HEK293 (cell line): ENCODE data around the gene PROCA1.
A peak's percentile ranks its signal among the peaks of the same experiment; 100 is the strongest.

ENCODE experiments used
- EGR2 ChIP-seq: fragments of 450-650 bp; formaldehyde crosslinking; IDR thresholded peaks from 2 replicates; pipeline ENCODE4 v1.5.1; 2016; ENCODE audit warnings: low read depth, missing biosample characterization, missing genetic modification characterization
- GLIS2 ChIP-seq: fragments of 450-650 bp; formaldehyde crosslinking; IDR thresholded peaks from 2 replicates; pipeline ENCODE4 v1.5.1; 2016; ENCODE audit warnings: missing biosample characterization, missing genetic modification characterization
- MYNN ChIP-seq: fragments of 450-650 bp; formaldehyde crosslinking; IDR thresholded peaks from 2 replicates; pipeline ENCODE4 v1.5.1; 2016; ENCODE audit warnings: missing biosample characterization, missing genetic modification characterization, borderline replicate concordance
- SP7 ChIP-seq: fragments of 450-650 bp; formaldehyde crosslinking; IDR thresholded peaks from 2 replicates; pipeline ENCODE4 v1.5.1; 2016; ENCODE audit warnings: missing biosample characterization, missing genetic modification characterization
- TCF7L2 ChIP-seq: IDR thresholded peaks from 2 replicates; pipeline ENCODE4 v1.6.1; 2011; ENCODE audit warnings: low read depth, mild to moderate bottlenecking, inconsistent platforms, low read length, moderate library complexity, borderline replicate concordance
- YY1 ChIP-seq: fragments of 450-650 bp; formaldehyde crosslinking; IDR thresholded peaks from 2 replicates; pipeline ENCODE4 v1.5.1; 2018; ENCODE audit warnings: missing biosample characterization, missing genetic modification characterization
- ZNF2 ChIP-seq: fragments of 450-650 bp; formaldehyde crosslinking; IDR thresholded peaks from 2 replicates; pipeline ENCODE4 v1.5.1; 2016; ENCODE audit warnings: missing biosample characterization, missing genetic modification characterization
- ZNF211 ChIP-seq: fragments of 450-650 bp; formaldehyde crosslinking; IDR thresholded peaks from 2 replicates; pipeline ENCODE4 v1.5.1; 2016; ENCODE audit warnings: low read depth, missing biosample characterization, missing genetic modification characterization
- ZNF626 ChIP-seq: fragments of 450-650 bp; sonication (Bioruptor Pico); formaldehyde crosslinking; IDR thresholded peaks from 2 replicates; pipeline ENCODE4 v1.5.1; 2018; ENCODE audit warnings: missing biosample characterization, missing genetic modification characterization, inconsistent platforms
- ZNF629 ChIP-seq: fragments of 450-650 bp; formaldehyde crosslinking; IDR thresholded peaks from 2 replicates; pipeline ENCODE4 v1.5.1; 2017; ENCODE audit warnings: missing biosample characterization, missing genetic modification characterization
- ZNF707 ChIP-seq: fragments of 450-650 bp; formaldehyde crosslinking; IDR thresholded peaks from 2 replicates; pipeline ENCODE4 v1.5.1; 2016; ENCODE audit warnings: missing biosample characterization, missing genetic modification characterization
- ZNF768 ChIP-seq: fragments of 450-650 bp; formaldehyde crosslinking; IDR thresholded peaks from 2 replicates; pipeline ENCODE4 v1.5.1; 2018; ENCODE audit warnings: missing biosample characterization, mild to moderate bottlenecking, missing genetic modification characterization
- TF ChIP-seq, protein P1 (sequence below): fragments of 450-650 bp; formaldehyde crosslinking; IDR thresholded peaks from 2 replicates; pipeline ENCODE4 v1.5.1; 2016; ENCODE audit warnings: missing biosample characterization, missing genetic modification characterization, low read depth
- TF ChIP-seq, protein P2 (sequence below): fragments of 450-650 bp; formaldehyde crosslinking; IDR thresholded peaks from 2 replicates; pipeline ENCODE4 v1.5.1; 2016; ENCODE audit warnings: missing biosample characterization, missing genetic modification characterization
- TF ChIP-seq, protein P3 (sequence below): fragments of 450-650 bp; formaldehyde crosslinking; optimal IDR thresholded peaks from 2 replicates; pipeline ENCODE3; 2016; ENCODE audit warnings: missing biosample characterization, mild to moderate bottlenecking, missing genetic modification characterization
- TF ChIP-seq, protein P4 (sequence below): fragments of 450-650 bp; formaldehyde crosslinking; IDR thresholded peaks from 2 replicates; pipeline ENCODE4 v1.5.1; 2016; ENCODE audit warnings: missing biosample characterization, missing genetic modification characterization
- TF ChIP-seq, protein P5 (sequence below): fragments of 450-650 bp; formaldehyde crosslinking; IDR thresholded peaks from 2 replicates; pipeline ENCODE4 v1.5.1; 2016; ENCODE audit warnings: missing biosample characterization, missing genetic modification characterization

The PROCA1 gene

DNA sequence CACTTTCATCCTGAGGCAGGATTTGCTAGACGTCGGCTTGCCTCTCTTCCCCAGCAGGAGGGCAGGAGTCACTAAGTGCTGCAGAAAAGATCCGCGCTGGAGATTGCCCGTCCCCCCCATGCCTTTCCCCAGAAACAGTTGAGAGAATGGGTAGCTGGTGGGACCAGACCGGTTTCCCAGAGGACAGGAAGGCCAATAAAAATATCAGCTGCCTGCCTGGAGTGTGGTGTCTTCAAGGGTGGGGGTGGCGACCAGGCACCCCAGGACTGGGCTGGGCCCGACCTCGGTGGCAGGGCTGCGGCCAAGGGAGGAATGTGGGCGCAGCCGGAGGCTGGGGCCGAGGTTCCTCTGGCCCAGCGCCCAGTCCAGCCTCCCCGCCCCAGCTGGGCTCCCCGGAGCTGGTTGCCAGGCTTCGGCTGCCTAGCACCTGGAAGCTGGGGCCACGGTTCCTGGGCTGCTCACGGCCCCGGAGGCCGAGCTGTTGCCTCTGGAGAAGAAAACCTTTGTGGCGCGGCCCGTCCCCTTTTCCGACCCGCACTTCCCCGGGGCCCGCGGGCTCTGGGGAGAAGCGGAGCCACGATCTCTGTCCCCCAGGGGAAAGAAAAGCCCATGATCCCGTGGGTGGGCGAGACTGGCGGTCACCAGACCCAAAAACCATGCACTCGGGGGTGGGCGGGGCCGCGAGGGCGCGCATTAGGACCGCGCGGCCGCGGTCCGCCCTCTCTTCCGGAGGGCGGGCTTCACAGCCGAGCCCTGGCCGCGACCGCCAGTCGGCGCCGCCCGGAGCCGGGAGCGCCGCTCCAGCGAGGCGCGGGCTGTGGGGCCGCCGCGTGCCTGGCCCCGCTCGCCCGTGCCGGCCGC, 31.8 kb upstream of the PROCA1 start, which contains the start of gene TRAF4 (continued):
- TF ChIP-seq, protein P1, sequence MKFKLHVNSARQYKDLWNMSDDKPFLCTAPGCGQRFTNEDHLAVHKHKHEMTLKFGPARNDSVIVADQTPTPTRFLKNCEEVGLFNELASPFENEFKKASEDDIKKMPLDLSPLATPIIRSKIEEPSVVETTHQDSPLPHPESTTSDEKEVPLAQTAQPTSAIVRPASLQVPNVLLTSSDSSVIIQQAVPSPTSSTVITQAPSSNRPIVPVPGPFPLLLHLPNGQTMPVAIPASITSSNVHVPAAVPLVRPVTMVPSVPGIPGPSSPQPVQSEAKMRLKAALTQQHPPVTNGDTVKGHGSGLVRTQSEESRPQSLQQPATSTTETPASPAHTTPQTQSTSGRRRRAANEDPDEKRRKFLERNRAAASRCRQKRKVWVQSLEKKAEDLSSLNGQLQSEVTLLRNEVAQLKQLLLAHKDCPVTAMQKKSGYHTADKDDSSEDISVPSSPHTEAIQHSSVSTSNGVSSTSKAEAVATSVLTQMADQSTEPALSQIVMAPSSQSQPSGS (tag by site-specific recombination), result no peak
- TF ChIP-seq YY1 (tag by site-specific recombination) (no peak), ZNF768 (tag by site-specific recombination) (no peak), GLIS2 (tag by site-specific recombination) (peak; percentile 94), MYNN (tag by site-specific recombination) (peak; percentile 94), ZNF707 (no peak), SP7 (tag by site-specific recombination) (peak; percentile 83), ZNF2 (tag by site-specific recombination) (peak; percentile 84; the same call in 1 of the 2 replicates), EGR2 (tag by site-specific recombination) (peak; percentile 58), TCF7L2 (peak; percentile 80; the same call in 1 of the 2 replicates), ZNF626 (tag by site-specific recombination) (no peak), ZNF211 (tag by site-specific recombination) (no peak), ZNF629 (tag by site-specific recombination) (peak; percentile 68; the same call in 1 of the 2 replicates)
- TF ChIP-seq, protein P2, sequence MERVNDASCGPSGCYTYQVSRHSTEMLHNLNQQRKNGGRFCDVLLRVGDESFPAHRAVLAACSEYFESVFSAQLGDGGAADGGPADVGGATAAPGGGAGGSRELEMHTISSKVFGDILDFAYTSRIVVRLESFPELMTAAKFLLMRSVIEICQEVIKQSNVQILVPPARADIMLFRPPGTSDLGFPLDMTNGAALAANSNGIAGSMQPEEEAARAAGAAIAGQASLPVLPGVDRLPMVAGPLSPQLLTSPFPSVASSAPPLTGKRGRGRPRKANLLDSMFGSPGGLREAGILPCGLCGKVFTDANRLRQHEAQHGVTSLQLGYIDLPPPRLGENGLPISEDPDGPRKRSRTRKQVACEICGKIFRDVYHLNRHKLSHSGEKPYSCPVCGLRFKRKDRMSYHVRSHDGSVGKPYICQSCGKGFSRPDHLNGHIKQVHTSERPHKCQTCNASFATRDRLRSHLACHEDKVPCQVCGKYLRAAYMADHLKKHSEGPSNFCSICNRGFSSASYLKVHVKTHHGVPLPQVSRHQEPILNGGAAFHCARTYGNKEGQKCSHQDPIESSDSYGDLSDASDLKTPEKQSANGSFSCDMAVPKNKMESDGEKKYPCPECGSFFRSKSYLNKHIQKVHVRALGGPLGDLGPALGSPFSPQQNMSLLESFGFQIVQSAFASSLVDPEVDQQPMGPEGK (tag by site-specific recombination), result peak; percentile 99
- TF ChIP-seq, protein P3, sequence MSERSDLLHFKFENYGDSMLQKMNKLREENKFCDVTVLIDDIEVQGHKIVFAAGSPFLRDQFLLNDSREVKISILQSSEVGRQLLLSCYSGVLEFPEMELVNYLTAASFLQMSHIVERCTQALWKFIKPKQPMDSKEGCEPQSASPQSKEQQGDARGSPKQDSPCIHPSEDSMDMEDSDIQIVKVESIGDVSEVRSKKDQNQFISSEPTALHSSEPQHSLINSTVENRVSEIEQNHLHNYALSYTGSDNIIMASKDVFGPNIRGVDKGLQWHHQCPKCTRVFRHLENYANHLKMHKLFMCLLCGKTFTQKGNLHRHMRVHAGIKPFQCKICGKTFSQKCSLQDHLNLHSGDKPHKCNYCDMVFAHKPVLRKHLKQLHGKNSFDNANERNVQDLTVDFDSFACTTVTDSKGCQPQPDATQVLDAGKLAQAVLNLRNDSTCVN, result peak; percentile 82
- TF ChIP-seq, protein P4, sequence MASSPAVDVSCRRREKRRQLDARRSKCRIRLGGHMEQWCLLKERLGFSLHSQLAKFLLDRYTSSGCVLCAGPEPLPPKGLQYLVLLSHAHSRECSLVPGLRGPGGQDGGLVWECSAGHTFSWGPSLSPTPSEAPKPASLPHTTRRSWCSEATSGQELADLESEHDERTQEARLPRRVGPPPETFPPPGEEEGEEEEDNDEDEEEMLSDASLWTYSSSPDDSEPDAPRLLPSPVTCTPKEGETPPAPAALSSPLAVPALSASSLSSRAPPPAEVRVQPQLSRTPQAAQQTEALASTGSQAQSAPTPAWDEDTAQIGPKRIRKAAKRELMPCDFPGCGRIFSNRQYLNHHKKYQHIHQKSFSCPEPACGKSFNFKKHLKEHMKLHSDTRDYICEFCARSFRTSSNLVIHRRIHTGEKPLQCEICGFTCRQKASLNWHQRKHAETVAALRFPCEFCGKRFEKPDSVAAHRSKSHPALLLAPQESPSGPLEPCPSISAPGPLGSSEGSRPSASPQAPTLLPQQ (tag by site-specific recombination), result peak; percentile 91
- TF ChIP-seq, protein P5, sequence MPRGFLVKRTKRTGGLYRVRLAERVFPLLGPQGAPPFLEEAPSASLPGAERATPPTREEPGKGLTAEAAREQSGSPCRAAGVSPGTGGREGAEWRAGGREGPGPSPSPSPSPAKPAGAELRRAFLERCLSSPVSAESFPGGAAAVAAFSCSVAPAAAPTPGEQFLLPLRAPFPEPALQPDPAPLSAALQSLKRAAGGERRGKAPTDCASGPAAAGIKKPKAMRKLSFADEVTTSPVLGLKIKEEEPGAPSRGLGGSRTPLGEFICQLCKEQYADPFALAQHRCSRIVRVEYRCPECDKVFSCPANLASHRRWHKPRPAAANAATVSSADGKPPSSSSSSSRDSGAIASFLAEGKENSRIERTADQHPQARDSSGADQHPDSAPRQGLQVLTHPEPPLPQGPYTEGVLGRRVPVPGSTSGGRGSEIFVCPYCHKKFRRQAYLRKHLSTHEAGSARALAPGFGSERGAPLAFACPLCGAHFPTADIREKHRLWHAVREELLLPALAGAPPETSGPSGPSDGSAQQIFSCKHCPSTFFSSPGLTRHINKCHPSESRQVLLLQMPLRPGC, result peak; percentile 8; the same call in 1 of the 2 replicates
